Sigmoid colon (tissue), 3 donors: ENCODE measurements around the gene SRPK3.

ENCODE experiments used
- POLR2A ChIP-seq, 2 donors: fragments of 450-650 bp; IDR thresholded peaks; one replicate each; pipeline ENCODE4 v1.6.1; 2016; ENCODE audit warnings: antibody characterized with exemption in 2 of 2, mild to moderate bottlenecking in 2 of 2, moderate library complexity in 2 of 2
- TF ChIP-seq, protein P1 (sequence below), 4 experiments: fragments of 450-650 bp in 3 of 4; fragments of 200-600 bp in 1 of 4; IDR thresholded peaks; one replicate each; pipeline ENCODE4 v1.5.1; 2016 to 2019; ENCODE audit warnings: antibody characterized with exemption in 4 of 4, mild to moderate bottlenecking in 3 of 4, moderate library complexity in 2 of 4

- TF ChIP-seq POLR2A (IDR thresholded peaks at IDR 0.05) = no peak
- TF ChIP-seq, protein P1, sequence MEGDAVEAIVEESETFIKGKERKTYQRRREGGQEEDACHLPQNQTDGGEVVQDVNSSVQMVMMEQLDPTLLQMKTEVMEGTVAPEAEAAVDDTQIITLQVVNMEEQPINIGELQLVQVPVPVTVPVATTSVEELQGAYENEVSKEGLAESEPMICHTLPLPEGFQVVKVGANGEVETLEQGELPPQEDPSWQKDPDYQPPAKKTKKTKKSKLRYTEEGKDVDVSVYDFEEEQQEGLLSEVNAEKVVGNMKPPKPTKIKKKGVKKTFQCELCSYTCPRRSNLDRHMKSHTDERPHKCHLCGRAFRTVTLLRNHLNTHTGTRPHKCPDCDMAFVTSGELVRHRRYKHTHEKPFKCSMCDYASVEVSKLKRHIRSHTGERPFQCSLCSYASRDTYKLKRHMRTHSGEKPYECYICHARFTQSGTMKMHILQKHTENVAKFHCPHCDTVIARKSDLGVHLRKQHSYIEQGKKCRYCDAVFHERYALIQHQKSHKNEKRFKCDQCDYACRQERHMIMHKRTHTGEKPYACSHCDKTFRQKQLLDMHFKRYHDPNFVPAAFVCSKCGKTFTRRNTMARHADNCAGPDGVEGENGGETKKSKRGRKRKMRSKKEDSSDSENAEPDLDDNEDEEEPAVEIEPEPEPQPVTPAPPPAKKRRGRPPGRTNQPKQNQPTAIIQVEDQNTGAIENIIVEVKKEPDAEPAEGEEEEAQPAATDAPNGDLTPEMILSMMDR (IDR thresholded peaks at IDR 0.05) = no peak
Observed at GRCh38 chrX:153821066-153821465, 40.2 kb downstream of the SRPK3 start.
